ENCODE results near the gene SYNE2.

DNA sequence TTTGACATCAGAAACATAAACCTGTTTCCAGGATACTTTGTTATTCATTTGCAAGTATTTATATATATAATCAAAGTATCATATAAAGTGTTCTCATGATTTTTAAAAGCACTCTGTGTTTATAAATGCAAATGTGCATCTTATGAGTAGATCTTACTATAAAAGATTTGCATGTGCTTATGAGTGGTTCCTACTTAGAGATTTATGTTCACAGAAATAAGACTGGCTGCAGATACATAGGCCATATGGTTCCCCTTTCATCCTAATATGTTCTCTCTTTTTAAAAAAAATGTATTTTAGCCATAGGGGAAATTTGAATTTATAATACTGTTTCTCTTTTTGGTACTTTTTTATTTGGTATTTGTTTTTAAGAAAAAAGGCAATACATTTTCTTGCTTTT, 267.2 kb downstream of the SYNE2 start:
- no peak for TF ChIP-seq POLR2AphosphoS5 (IDR thresholded peaks at IDR 0.05)
- TF ChIP-seq, protein P1, sequence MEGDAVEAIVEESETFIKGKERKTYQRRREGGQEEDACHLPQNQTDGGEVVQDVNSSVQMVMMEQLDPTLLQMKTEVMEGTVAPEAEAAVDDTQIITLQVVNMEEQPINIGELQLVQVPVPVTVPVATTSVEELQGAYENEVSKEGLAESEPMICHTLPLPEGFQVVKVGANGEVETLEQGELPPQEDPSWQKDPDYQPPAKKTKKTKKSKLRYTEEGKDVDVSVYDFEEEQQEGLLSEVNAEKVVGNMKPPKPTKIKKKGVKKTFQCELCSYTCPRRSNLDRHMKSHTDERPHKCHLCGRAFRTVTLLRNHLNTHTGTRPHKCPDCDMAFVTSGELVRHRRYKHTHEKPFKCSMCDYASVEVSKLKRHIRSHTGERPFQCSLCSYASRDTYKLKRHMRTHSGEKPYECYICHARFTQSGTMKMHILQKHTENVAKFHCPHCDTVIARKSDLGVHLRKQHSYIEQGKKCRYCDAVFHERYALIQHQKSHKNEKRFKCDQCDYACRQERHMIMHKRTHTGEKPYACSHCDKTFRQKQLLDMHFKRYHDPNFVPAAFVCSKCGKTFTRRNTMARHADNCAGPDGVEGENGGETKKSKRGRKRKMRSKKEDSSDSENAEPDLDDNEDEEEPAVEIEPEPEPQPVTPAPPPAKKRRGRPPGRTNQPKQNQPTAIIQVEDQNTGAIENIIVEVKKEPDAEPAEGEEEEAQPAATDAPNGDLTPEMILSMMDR (IDR thresholded peaks at IDR 0.05): no peak
- no peak for TF ChIP-seq POLR2A (IDR thresholded peaks at IDR 0.05)
- TF ChIP-seq EP300 (IDR thresholded peaks at IDR 0.05): no peak

Data from gastroesophageal sphincter (tissue), 3 donors.